Stimulated activated CD4-positive, alpha-beta T cell treated with anti-CD3 and anti-CD28 coated beads, Interleukin-12 subunit alpha, Interleukin-12 subunit beta, amount 100 ng/mL, for 48 hours (primary cell): Measurements from ENCODE around the gene CTNNBIP1.

Experiments
- DNase-seq, 3 donors: peaks; one replicate each; pipeline ENCODE4 v3.0.0-alpha.2; 2020; ENCODE audit warnings: low read depth in 2 of 3, low spot score in 1 of 3

The CTNNBIP1 gene

GRCh38 chr1:9858293-9859035 is 51.6 kb downstream of the CTNNBIP1 start:
- no peak for DNase-seq

GRCh38 chr1:9855186-9855585 is 54.9 kb downstream of the CTNNBIP1 start:
- no peak for DNase-seq

- no peak for DNase-seq
Observed at GRCh38 chr1:9853249-9853595, 56.8 kb downstream of the CTNNBIP1 start.

- no peak for DNase-seq
Observed at GRCh38 chr1:9852410-9853248, 57.4 kb downstream of the CTNNBIP1 start.

GRCh38 chr1:9852004-9852403 is 58.1 kb downstream of the CTNNBIP1 start:
- DNase-seq, result no peak

- DNase-seq, result no peak
Observed at GRCh38 chr1:9850442-9851162, 59.5 kb downstream of the CTNNBIP1 start.

- DNase-seq, result no peak
Observed at GRCh38 chr1:9849691-9850441, 60.2 kb downstream of the CTNNBIP1 start.

GRCh38 chr1:9848022-9848421 is 62.0 kb downstream of the CTNNBIP1 start:
- no peak for DNase-seq

- DNase-seq, result no peak
Observed at GRCh38 chr1:9847269-9847668, 62.8 kb downstream of the CTNNBIP1 start.

GRCh38 chr1:9846611-9847171 is 63.4 kb downstream of the CTNNBIP1 start:
- no peak for DNase-seq

GRCh38 chr1:9845914-9846313 is 64.2 kb downstream of the CTNNBIP1 start:
- no peak for DNase-seq

GRCh38 chr1:9844756-9845155 is 65.3 kb downstream of the CTNNBIP1 start:
- DNase-seq, result no peak

- DNase-seq, result no peak
Observed at GRCh38 chr1:9844106-9844505, 66.0 kb downstream of the CTNNBIP1 start.

GRCh38 chr1:9843576-9843945 is 66.5 kb downstream of the CTNNBIP1 start:
- no peak for DNase-seq

- no peak for DNase-seq
Observed at GRCh38 chr1:9842781-9843575, 67.1 kb downstream of the CTNNBIP1 start.

- no peak for DNase-seq
Observed at GRCh38 chr1:9842073-9842711, 67.9 kb downstream of the CTNNBIP1 start.

GRCh38 chr1:9841460-9841859 is 68.6 kb downstream of the CTNNBIP1 start:
- no peak for DNase-seq

GRCh38 chr1:9840176-9840575 is 69.9 kb downstream of the CTNNBIP1 start:
- DNase-seq, result no peak

- DNase-seq, result no peak
Observed at GRCh38 chr1:9838946-9839345, 71.1 kb downstream of the CTNNBIP1 start.

GRCh38 chr1:9836632-9836960 is 73.5 kb downstream of the CTNNBIP1 start:
- DNase-seq, result no peak
